ENCODE measurements around the gene KRI1.
A peak's percentile ranks its signal among the peaks of the same experiment; 100 is the strongest.

DNA sequence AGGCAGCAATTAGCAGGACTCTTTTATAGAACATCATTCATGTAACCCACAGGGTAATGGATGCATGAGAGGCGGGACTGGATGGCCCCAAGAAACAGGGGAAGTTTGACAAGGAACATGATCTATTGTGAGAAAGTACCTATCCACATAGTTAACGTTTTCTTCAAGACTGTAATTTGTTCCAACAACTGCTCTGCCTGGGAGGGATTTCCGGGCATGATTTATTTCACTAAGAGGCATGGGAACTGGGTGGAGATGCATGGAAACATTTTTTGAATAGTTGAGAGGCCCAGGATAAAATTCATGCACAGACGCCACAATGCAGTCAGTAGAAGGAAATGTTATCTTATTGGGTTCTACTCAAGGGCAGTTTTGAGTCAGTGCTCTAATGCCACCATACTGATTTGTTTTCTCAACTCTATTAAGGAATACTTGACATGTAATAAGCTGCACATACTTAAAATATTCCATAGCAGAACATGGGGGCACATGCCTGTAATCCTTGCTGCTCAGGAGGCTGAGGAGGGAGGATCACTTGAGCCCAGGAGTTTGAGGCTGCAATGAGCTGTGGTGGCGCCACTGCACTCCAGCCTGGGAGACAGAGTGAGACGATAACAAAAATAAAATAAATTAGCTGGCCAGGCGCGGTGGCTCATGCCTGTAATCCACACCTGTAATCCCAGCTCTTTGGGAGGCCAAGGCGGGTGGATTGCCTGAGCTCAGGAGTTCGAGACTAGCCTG lies 32.0 kb downstream of the KRI1 start:
- peak in 1 of 2 donors; percentile 29 for TF ChIP-seq POLR2AphosphoS5 (IDR thresholded peaks at IDR 0.05)
- TF ChIP-seq, protein P1, sequence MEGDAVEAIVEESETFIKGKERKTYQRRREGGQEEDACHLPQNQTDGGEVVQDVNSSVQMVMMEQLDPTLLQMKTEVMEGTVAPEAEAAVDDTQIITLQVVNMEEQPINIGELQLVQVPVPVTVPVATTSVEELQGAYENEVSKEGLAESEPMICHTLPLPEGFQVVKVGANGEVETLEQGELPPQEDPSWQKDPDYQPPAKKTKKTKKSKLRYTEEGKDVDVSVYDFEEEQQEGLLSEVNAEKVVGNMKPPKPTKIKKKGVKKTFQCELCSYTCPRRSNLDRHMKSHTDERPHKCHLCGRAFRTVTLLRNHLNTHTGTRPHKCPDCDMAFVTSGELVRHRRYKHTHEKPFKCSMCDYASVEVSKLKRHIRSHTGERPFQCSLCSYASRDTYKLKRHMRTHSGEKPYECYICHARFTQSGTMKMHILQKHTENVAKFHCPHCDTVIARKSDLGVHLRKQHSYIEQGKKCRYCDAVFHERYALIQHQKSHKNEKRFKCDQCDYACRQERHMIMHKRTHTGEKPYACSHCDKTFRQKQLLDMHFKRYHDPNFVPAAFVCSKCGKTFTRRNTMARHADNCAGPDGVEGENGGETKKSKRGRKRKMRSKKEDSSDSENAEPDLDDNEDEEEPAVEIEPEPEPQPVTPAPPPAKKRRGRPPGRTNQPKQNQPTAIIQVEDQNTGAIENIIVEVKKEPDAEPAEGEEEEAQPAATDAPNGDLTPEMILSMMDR (IDR thresholded peaks at IDR 0.05), result no peak

Data from esophagus muscularis mucosa (tissue), 3 donors.